GM23338 (cell line): ENCODE results near the gene SORBS1. TPM values are rescaled to one million over a fixed set of nuclear protein-coding genes. Genes with fewer than 3 reads are reported as not detected.

Source experiments
- ATAC-seq: fragments of 200-7000 bp; cut with Tn5 transposase; 3 replicates; pipeline ENCODE4 v1.9.1; 2020
- DNase-seq: peaks from one replicate; pipeline ENCODE4 v3.0.0-alpha.2; 2015; ENCODE audit warnings: low spot score
- H2AFZ ChIP-seq: fragments of 200-600 bp; sonication (generic); 2 replicates; pipeline ENCODE4 v1.8.0; 2016; ENCODE audit warnings: antibody characterized with exemption, mild to moderate bottlenecking, moderate library complexity
- H3F3A ChIP-seq: fragments of 200-600 bp; sonication (generic); replicated peaks from 2 replicates; pipeline ENCODE4 v1.8.0; 2017; ENCODE audit warnings: antibody characterized with exemption, mixed run types, low read depth
- H3K27ac ChIP-seq: fragments of 200-600 bp; sonication (generic); 2 replicates; pipeline ENCODE4 v1.6.1; 2016; ENCODE audit warnings: low read depth
- H3K27me3 ChIP-seq: fragments of 200-600 bp; sonication (generic); 2 replicates; pipeline ENCODE4 v1.8.0; 2016; ENCODE audit warnings: mild to moderate bottlenecking, mixed run types, moderate library complexity; ENCODE audit not compliant: insufficient read depth
- H3K36me3 ChIP-seq: fragments of 200-600 bp; sonication (generic); 2 replicates; pipeline ENCODE4 v1.8.0; 2016; ENCODE audit warnings: mild to moderate bottlenecking; ENCODE audit not compliant: insufficient read depth
- H3K4me1 ChIP-seq: fragments of 200-600 bp; sonication (generic); 2 replicates; pipeline ENCODE4 v1.8.0; 2016; ENCODE audit warnings: mild to moderate bottlenecking, moderate library complexity; ENCODE audit not compliant: insufficient read depth
- H3K4me2 ChIP-seq: fragments of 200-600 bp; sonication (generic); 2 replicates; pipeline ENCODE4 v1.7.1; 2017; ENCODE audit warnings: mixed run types
- H3K4me3 ChIP-seq: fragments of 200-600 bp; sonication (generic); 2 replicates; pipeline ENCODE4 v1.6.1; 2016; ENCODE audit warnings: mixed run types
- H3K79me2 ChIP-seq: fragments of 200-600 bp; sonication (generic); replicated peaks from 2 replicates; pipeline ENCODE4 v1.8.0; 2017; ENCODE audit warnings: mild to moderate bottlenecking; ENCODE audit not compliant: insufficient read depth
- H3K9me2 ChIP-seq: fragments of 200-600 bp; sonication (generic); 2 replicates; pipeline ENCODE4 v1.8.0; 2017; ENCODE audit not compliant: insufficient read depth
- H4K20me1 ChIP-seq: fragments of 200-600 bp; sonication (generic); replicated peaks from 2 replicates; pipeline ENCODE4 v1.8.0; 2017; ENCODE audit warnings: mild to moderate bottlenecking; ENCODE audit not compliant: insufficient read depth
- H3K27ac Mint-ChIP-seq: 2 replicates; pipeline ENCODE4 v1.8.0; 2020; ENCODE audit warnings: inconsistent platforms, mild to moderate bottlenecking, moderate library complexity, mixed read lengths
- H3K27me3 Mint-ChIP-seq: 3 replicates; pipeline ENCODE4 v1.8.0; 2022; ENCODE audit warnings: low read depth, mild to moderate bottlenecking, moderate library complexity, mixed read lengths, inconsistent platforms; ENCODE audit not compliant: insufficient read depth, poor library complexity
- H3K36me3 Mint-ChIP-seq: 3 replicates; pipeline ENCODE4 v1.8.0; 2021; ENCODE audit warnings: low read depth, mild to moderate bottlenecking, inconsistent platforms, moderate library complexity, mixed read lengths
- H3K4me1 Mint-ChIP-seq: 3 replicates; pipeline ENCODE4 v1.8.0; 2020; ENCODE audit warnings: mild to moderate bottlenecking, inconsistent platforms, mixed read lengths
- H3K4me3 Mint-ChIP-seq: 3 replicates; pipeline ENCODE4 v1.8.0; 2021; ENCODE audit warnings: moderate library complexity, mild to moderate bottlenecking, inconsistent platforms, mixed read lengths
- H3K9me3 Mint-ChIP-seq: 3 replicates; pipeline ENCODE4 v1.8.0; 2020; ENCODE audit warnings: moderate library complexity, mild to moderate bottlenecking, inconsistent platforms, mixed read lengths
- CREB1 ChIP-seq: fragments of 250-450 bp; sonication (Bioruptor Pico); IDR thresholded peaks from 2 replicates; pipeline ENCODE4 v1.5.0; 2020; ENCODE audit warnings: low read depth, mild to moderate bottlenecking, moderate library complexity
- ETS1 ChIP-seq: IDR thresholded peaks from 2 replicates; pipeline ENCODE4 v1.6.1; 2016; ENCODE audit warnings: antibody characterized with exemption
- EZH2 ChIP-seq: fragments of 200-600 bp; sonication (generic); IDR thresholded peaks from one replicate; pipeline ENCODE4 v1.8.0; 2017; ENCODE audit warnings: antibody characterized with exemption, mild to moderate bottlenecking, low read depth; ENCODE audit not compliant: unreplicated experiment
- EZH2phosphoT487 ChIP-seq: fragments of 200-600 bp; sonication (generic); IDR thresholded peaks from one replicate; pipeline ENCODE4 v1.8.1; 2018; ENCODE audit warnings: antibody characterized with exemption; ENCODE audit not compliant: unreplicated experiment
- JUNB ChIP-seq: IDR thresholded peaks from one replicate; pipeline ENCODE4 v1.6.1; 2016; ENCODE audit warnings: antibody characterized with exemption; ENCODE audit not compliant: unreplicated experiment
- NANOG ChIP-seq: IDR thresholded peaks from 2 replicates; pipeline ENCODE4 v1.6.1; 2016; ENCODE audit warnings: antibody characterized with exemption, borderline replicate concordance
- POLR2AphosphoS5 ChIP-seq: IDR thresholded peaks from 2 replicates; pipeline ENCODE4 v1.6.1; 2016; ENCODE audit warnings: antibody characterized with exemption, low read depth
- REST ChIP-seq: IDR thresholded peaks from one replicate; pipeline ENCODE4 v1.6.1; 2018; ENCODE audit warnings: antibody characterized with exemption; ENCODE audit not compliant: unreplicated experiment
- STAT1 ChIP-seq: IDR thresholded peaks from one replicate; pipeline ENCODE4 v1.6.1; 2016; ENCODE audit warnings: antibody characterized with exemption; ENCODE audit not compliant: unreplicated experiment
- ZNF331 ChIP-seq: fragments of 250-450 bp; sonication (Bioruptor Pico); IDR thresholded peaks from 2 replicates; pipeline ENCODE4 v1.5.0; 2020; ENCODE audit warnings: low read depth, mild to moderate bottlenecking, moderate library complexity
- polyA plus RNA-seq: library from polyadenylated mRNA; unstranded; fragments of >200 nt; fragmentation: Nextera tagmentation; extraction: Ambion mirVana; gene quantifications from 2 replicates; pipeline ENCODE4 v1.2.1, GENCODE V29; 2016
- total RNA-seq: library from RNA; depleted of rRNA; stranded (reverse); fragments of >200 nt; shearing (Covaris generic); gene quantifications from 2 replicates; pipeline ENCODE4 v1.2.3, GENCODE V29; 2014
- TF ChIP-seq, protein P1 (sequence below), 2 experiments: fragments of 200-600 bp in 1 of 2; sonication (generic) in 1 of 2; conservative IDR thresholded peaks; 2 replicates each; pipeline versions ENCODE4 v1.5.1 to v1.6.1; 2016 to 2017; ENCODE audit warnings: antibody characterized with exemption in 2 of 2, low read depth in 2 of 2, mild to moderate bottlenecking in 2 of 2, moderate library complexity in 1 of 2

Gene SORBS1
- total and polyA plus RNA-seq, 2 experiments from 2014 or later: 47.7 to 51.5 TPM

DNA sequence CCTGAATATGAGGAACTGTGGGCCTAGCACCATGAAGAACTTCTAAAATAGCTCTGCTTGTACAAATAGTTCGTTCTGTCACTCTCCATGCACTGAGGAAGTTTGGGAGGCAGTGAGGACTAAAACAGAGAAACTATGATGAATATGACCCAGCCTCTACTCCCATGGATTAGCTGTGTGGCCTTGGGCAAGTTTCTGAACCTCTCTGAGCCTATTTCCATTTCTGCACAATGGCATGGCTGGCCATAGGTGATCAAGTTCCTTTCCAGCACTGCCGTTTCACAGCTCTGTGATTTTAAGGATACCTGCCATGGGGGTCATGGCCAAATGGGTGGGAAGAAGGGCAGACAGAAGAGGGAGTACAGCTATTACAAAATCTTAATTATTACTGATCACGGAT, 57.6 kb downstream of the SORBS1 start (continued):
- TF ChIP-seq, protein P1, sequence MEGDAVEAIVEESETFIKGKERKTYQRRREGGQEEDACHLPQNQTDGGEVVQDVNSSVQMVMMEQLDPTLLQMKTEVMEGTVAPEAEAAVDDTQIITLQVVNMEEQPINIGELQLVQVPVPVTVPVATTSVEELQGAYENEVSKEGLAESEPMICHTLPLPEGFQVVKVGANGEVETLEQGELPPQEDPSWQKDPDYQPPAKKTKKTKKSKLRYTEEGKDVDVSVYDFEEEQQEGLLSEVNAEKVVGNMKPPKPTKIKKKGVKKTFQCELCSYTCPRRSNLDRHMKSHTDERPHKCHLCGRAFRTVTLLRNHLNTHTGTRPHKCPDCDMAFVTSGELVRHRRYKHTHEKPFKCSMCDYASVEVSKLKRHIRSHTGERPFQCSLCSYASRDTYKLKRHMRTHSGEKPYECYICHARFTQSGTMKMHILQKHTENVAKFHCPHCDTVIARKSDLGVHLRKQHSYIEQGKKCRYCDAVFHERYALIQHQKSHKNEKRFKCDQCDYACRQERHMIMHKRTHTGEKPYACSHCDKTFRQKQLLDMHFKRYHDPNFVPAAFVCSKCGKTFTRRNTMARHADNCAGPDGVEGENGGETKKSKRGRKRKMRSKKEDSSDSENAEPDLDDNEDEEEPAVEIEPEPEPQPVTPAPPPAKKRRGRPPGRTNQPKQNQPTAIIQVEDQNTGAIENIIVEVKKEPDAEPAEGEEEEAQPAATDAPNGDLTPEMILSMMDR (conservative IDR thresholded peaks at IDR 0.05; ENCODE audit: low read depth in 2 of 2): no peak
- TF ChIP-seq JUNB: no peak
- no peak for TF ChIP-seq POLR2AphosphoS5
- TF ChIP-seq EZH2: no peak

GRCh38 chr10:95503001-95503400, 58.2 kb downstream of the SORBS1 start:
- no peak overlapping the region for H3K27ac ChIP-seq
- H3K27ac Mint-ChIP-seq: no peak overlapping the region
- peaks cover 49% of the 10 kb centered on the region for H3K4me1 Mint-ChIP-seq

GRCh38 chr10:95502377-95502776, 58.8 kb downstream of the SORBS1 start:
- Histone ChIP-seq H3K27ac (no peak overlapping the region), H3K9me2 (no peaks in the 10 kb centered on the region), H3K79me2 (peaks cover 71% of the 10 kb centered on the region), H3K4me1 (peaks cover 43% of the 10 kb centered on the region), H3F3A (no peaks in the 10 kb centered on the region), H3K36me3 (no peaks in the 10 kb centered on the region), H3K4me3 (no peak overlapping the region), H3K27me3 (no peaks in the 10 kb centered on the region), H2AFZ (no peak overlapping the region), H4K20me1 (no peaks in the 10 kb centered on the region; the same call in 1 of the 2 replicates), H3K4me2 (no peak overlapping the region)
- Mint-ChIP-seq H3K27me3 (no peaks in the 10 kb centered on the region), H3K9me3 (no peaks in the 10 kb centered on the region), H3K4me3 (no peak overlapping the region), H3K36me3 (no peaks in the 10 kb centered on the region), H3K27ac (no peak overlapping the region), H3K4me1 (peaks cover 49% of the 10 kb centered on the region)
- peak; percentile 22; the same call in 2 of the 3 replicates for ATAC-seq
- no peak for DNase-seq
- TF ChIP-seq STAT1 (no peak), POLR2AphosphoS5 (no peak), ZNF331 (no peak), REST (no peak), NANOG (no peak), ETS1 (no peak), CREB1 (no peak)
- TF ChIP-seq, protein P1 (conservative IDR thresholded peaks at IDR 0.05; ENCODE audit: low read depth in 2 of 2): no peak

More at GRCh38 chr10:95503001-95503400, 58.2 kb downstream of the SORBS1 start:
- no peaks in the 10 kb centered on the region for H3K36me3 Mint-ChIP-seq
- ATAC-seq (no peak), DNase-seq (no peak)
- H3K4me3 Mint-ChIP-seq: no peak overlapping the region
- Histone ChIP-seq H3K4me3 (no peak overlapping the region), H3K9me2 (no peaks in the 10 kb centered on the region), H3K4me2 (no peak overlapping the region), H2AFZ (no peak overlapping the region), H3K4me1 (peaks cover 43% of the 10 kb centered on the region), H3K27me3 (no peaks in the 10 kb centered on the region), H3K79me2 (peaks cover 66% of the 10 kb centered on the region), H3K36me3 (no peaks in the 10 kb centered on the region), H4K20me1 (no peaks in the 10 kb centered on the region; the same call in 1 of the 2 replicates), H3F3A (no peaks in the 10 kb centered on the region)
- TF ChIP-seq EZH2 (no peak), STAT1 (no peak), NANOG (no peak), EZH2phosphoT487 (no peak)
- H3K9me3 Mint-ChIP-seq: no peaks in the 10 kb centered on the region
- H3K27me3 Mint-ChIP-seq: no peaks in the 10 kb centered on the region
